Heart right ventricle (tissue), 16 donors: ENCODE data around the gene ACTL6B. TPM values are rescaled to one million over a fixed set of nuclear protein-coding genes. Genes with fewer than 3 reads are reported as not detected.

Experiments
- ATAC-seq, 8 donors: fragments of 200-7000 bp; cut with Tn5 transposase; one replicate each; pipeline ENCODE4 v1.9.1; 2020; ENCODE audit warnings: mild to moderate bottlenecking in 8 of 8, moderate library complexity in 8 of 8, moderate number of reproducible peaks in 1 of 8
- DNase-seq, 2 donors: peaks; one replicate each; pipeline ENCODE4 v3.0.0-alpha.2; 2020
- H3K27ac ChIP-seq, 10 donors: fragments of 200-600 bp; sonication (generic) in 2 of 10; one replicate each; pipeline versions ENCODE4 v1.5.0 to v1.8.0; 2020 to 2022; ENCODE audit warnings: mild to moderate bottlenecking in 3 of 10
- H3K27me3 ChIP-seq, 7 donors: fragments of 200-600 bp; one replicate each; pipeline ENCODE4 v1.8.0; 2021 to 2022; ENCODE audit warnings: mild to moderate bottlenecking in 2 of 7
- H3K36me3 ChIP-seq, 9 donors: fragments of 200-600 bp; sonication (generic) in 1 of 9; one replicate each; pipeline versions ENCODE4 v1.5.0 to v1.8.0; 2020 to 2022; ENCODE audit warnings: mild to moderate bottlenecking in 2 of 9
- H3K4me1 ChIP-seq, 9 donors: fragments of 200-600 bp; sonication (generic) in 1 of 9; one replicate each; pipeline versions ENCODE4 v1.5.0 to v1.8.0; 2020 to 2022; ENCODE audit warnings: mild to moderate bottlenecking in 4 of 9
- H3K4me3 ChIP-seq, 10 donors: fragments of 200-600 bp; sonication (generic) in 2 of 10; one replicate each; pipeline versions ENCODE4 v1.5.0 to v1.8.0; 2020 to 2022; ENCODE audit warnings: mild to moderate bottlenecking in 7 of 10, moderate library complexity in 2 of 10
- H3K9me3 ChIP-seq, 11 donors: fragments of 200-600 bp in 10 of 11; sonication (generic) in 2 of 11; one replicate each; pipeline versions ENCODE4 v1.5.0 to v1.8.0; 2013 to 2022; ENCODE audit warnings: mild to moderate bottlenecking in 2 of 11, control low read depth in 1 of 11, moderate library complexity in 1 of 11
- WGBS, 2 donors: extraction: QIAGEN DNeasy Blood & Tissue Kit; methylation state at CpG; one replicate each; pipeline ENCODE4 v1.1.7; 2013; ENCODE audit warnings: inconsistent platforms in 1 of 2; 5-methylcytosine and 5-hydroxymethylcytosine counted together
- intact Hi-C, 10 donors: fragments of 100-400 bp; cut with DNase I; formaldehyde crosslinking; loops; one replicate each; pipeline versions ENCODE4 v1.11.1 to v1.14.2; 2022
- polyA plus RNA-seq, 2 donors: library from polyadenylated mRNA; stranded (reverse); fragments of 200-250 nt; gene quantifications; one replicate each; pipeline ENCODE4 v1.2.3, GENCODE V29; 2013
- total RNA-seq, 10 donors: library from RNA; stranded (reverse); fragmentation: NEBNext Ultra II Directional in 3 of 10; extraction: Animal tissue kit (Norgen Biotek cat#: 25700) in 3 of 10; gene quantifications; one replicate each; pipeline versions ENCODE4 v1.2.1 to v1.2.4, GENCODE V29; 2021 to 2023
- TF ChIP-seq, protein P1 (sequence below), 9 donors: fragments of 200-600 bp; sonication (generic) in 2 of 9; IDR thresholded peaks; one replicate each; pipeline versions ENCODE4 v1.5.0 to v1.8.0; 2021 to 2022; ENCODE audit warnings: antibody characterized with exemption in 9 of 9, mild to moderate bottlenecking in 5 of 9, moderate library complexity in 1 of 9
- donor health status: Arrhythmogenic right ventricular cardiomyopathy.
- donor health status: ischemic (EF 13 %, LVEDD 7.1; RV severe dilation, severe dysfunction).
- donor health status: healthy with polysubstance abuse.
- donor health status: DM: no; HTN: yes; CAD: no.
- donor health status: DM: no; HTN: no; CAD: no.
- donor health status: ischemic (EF 25% LVEDD 6.9; RV normal size, moderate dysfunction).
- donor health status: ischemic (EF 25% LVEDD 5.7; RV mildly dilated, moderate dysfunction).
- donor health status: healthy.
- donor health status: DM: yes; HTN: yes; CAD: no.
- donor health status: Ischemic cardiomyopathy.
- donor health status: ischemic (EF 35%, LVEDD 5.7; RV mildly dilated, moderate dysfunction).
- donor health status: nonischemic (EF 11% LVEDD 7.7; RV severe dilation, severe dysfunction).
- donor health status: DM: yes; HTN: yes; CAD: no.
- donor health status: PGD.
- donor health status: ischemic (EF 29% LVEDD 5.4; RV normal size, mild dysfunction).
- donor health status: nonischemic (EF 23%, LVEDD 6.1; RV moderate dilation, normal function).

Gene ACTL6B
- total and polyA plus RNA-seq, 12 donors = not detected

DNA sequence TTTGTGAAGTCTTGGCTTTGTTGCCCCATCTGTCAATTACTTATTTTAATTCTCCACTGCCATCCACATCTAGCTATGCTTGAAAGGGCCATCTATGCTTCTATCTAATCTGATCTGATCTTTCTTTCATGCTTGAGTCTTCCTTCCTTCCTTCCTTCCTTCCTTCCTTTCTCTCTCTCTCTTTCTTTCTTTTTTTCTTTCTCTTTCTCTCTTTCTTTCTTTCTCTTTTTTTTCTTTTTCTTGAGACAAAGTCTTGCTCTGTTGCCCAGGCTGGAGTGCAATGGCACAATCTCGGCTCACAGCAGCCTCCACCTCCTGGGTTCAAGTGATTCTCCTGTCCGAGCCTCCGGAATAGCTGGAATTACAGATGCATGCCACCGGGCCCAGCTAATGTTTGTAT lies 26.2 kb downstream of the ACTL6B start:
- TF ChIP-seq, protein P1, sequence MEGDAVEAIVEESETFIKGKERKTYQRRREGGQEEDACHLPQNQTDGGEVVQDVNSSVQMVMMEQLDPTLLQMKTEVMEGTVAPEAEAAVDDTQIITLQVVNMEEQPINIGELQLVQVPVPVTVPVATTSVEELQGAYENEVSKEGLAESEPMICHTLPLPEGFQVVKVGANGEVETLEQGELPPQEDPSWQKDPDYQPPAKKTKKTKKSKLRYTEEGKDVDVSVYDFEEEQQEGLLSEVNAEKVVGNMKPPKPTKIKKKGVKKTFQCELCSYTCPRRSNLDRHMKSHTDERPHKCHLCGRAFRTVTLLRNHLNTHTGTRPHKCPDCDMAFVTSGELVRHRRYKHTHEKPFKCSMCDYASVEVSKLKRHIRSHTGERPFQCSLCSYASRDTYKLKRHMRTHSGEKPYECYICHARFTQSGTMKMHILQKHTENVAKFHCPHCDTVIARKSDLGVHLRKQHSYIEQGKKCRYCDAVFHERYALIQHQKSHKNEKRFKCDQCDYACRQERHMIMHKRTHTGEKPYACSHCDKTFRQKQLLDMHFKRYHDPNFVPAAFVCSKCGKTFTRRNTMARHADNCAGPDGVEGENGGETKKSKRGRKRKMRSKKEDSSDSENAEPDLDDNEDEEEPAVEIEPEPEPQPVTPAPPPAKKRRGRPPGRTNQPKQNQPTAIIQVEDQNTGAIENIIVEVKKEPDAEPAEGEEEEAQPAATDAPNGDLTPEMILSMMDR (IDR thresholded peaks at IDR 0.05) = no peak
- Histone ChIP-seq H3K27ac (no peak overlapping the region), H3K36me3 (no peaks in the 10 kb centered on the region), H3K27me3 (peaks cover 0 to 41% (median 20%) of the 10 kb centered on the region in 7 donors), H3K4me3 (no peak overlapping the region), H3K4me1 (peaks cover 3 to 24% (median 19%) of the 10 kb centered on the region in 9 donors), H3K9me3 (no peaks in the 10 kb centered on the region)
- DNase-seq (no peak), ATAC-seq (no peak)
- intact Hi-C loops = loop anchor here in 1 of 10 donors (5.0 kb wide), 1 partner anchor 37 kb away; no protein-coding TSS in a partner anchor
- WGBS, 2 donors = 90 to 93% methylated on average over 4 of the region's 4 CpGs

GRCh38 chr7:100629117-100629716 lies 27.0 kb downstream of the ACTL6B start:
- no peaks in the 10 kb centered on the region for H3K36me3 ChIP-seq
- H3K4me3 ChIP-seq = no peak overlapping the region
- DNase-seq = no peak
- TF ChIP-seq, protein P1 (IDR thresholded peaks at IDR 0.05) = peak in 1 of 9 donors; percentile 27
- no peak overlapping the region for H3K27ac ChIP-seq
- peaks cover 0 to 32% (median 20%) of the 10 kb centered on the region in 7 donors for H3K27me3 ChIP-seq
- peaks cover 3 to 24% (median 19%) of the 10 kb centered on the region in 9 donors for H3K4me1 ChIP-seq
- H3K9me3 ChIP-seq = no peaks in the 10 kb centered on the region
- no peak for ATAC-seq
- WGBS, 2 donors = 70 to 73% methylated on average over 11 of the region's 11 CpGs
- intact Hi-C loops = loop anchor here in 1 of 10 donors (5.0 kb wide), 1 partner anchor 43 kb away; the partner anchor contains the start of gene GNB2

- Histone ChIP-seq H3K4me3 (peak overlapping the region in 1 of 10 donors; percentile 46), H3K4me1 (peaks cover 3 to 12% (median 9%) of the 10 kb centered on the region in 9 donors), H3K27me3 (peaks cover 0 to 15% (median 4%) of the 10 kb centered on the region in 7 donors), H3K27ac (peak overlapping the region in 1 of 10 donors; percentile 79), H3K36me3 (no peaks in the 10 kb centered on the region), H3K9me3 (no peaks in the 10 kb centered on the region)
- TF ChIP-seq, protein P1 (IDR thresholded peaks at IDR 0.05) = no peak
- DNase-seq (no peak), ATAC-seq (no peak)
- intact Hi-C loops = loop anchor here in 1 of 10 donors (5.0 kb wide), 1 partner anchor 45 kb away; the partner anchor contains the start of gene GNB2
- 85% methylated on average over 21 of the region's 21 CpGs for WGBS, 2 donors
Observed at GRCh38 chr7:100627238-100627549, 29.1 kb downstream of the ACTL6B start.

DNA sequence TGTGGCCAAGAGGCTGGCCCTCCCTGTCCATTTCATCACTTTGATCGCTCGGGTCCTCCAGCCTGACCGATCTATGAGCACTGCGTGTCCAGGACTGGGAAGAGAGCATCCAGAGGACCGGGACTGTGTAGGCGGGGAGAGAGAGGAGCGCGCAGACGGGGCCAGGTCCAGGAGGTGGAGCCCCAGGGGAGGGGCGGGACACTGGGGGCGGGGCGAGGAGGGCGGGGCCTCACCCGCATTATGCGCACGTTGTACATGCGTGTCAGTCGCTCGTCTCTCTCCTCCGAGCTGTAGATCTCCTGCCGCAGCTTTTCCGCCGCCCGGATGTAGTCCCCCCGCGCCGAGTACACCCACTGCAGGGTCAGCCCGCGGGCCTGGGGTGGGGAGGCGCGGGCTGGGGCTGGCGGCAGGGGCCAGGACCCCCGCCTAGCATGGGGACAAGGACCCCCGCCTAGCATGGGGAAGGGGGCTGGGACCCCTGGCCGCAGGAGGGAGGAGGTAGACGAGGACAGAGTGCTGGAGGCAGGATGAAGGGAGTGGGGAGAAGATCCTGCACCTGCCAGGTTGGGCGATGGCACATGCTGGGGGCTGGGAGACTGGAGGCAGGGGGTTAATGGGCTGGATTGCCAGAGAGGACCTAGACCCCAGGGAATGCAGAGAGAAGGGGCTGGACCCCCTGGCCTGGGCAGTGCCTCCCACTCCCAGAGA lies 29.6 kb downstream of the ACTL6B start:
- H3K27ac ChIP-seq = peak overlapping the region in 2 of 10 donors; percentile 12 to 79

More for the DNA sequence above, 29.6 kb downstream of the ACTL6B start:
- TF ChIP-seq, protein P1 (IDR thresholded peaks at IDR 0.05) = no peak
- Histone ChIP-seq H3K4me1 (peaks cover 3 to 12% (median 9%) of the 10 kb centered on the region in 9 donors), H3K9me3 (no peaks in the 10 kb centered on the region), H3K27me3 (peaks cover 0 to 9% (median 2%) of the 10 kb centered on the region in 7 donors), H3K4me3 (peak overlapping the region in 9 of 10 donors; percentile 13 to 53 (median 42)), H3K36me3 (peaks cover 0 to under 1% (median 0%) of the 10 kb centered on the region in 9 donors)
- 3 to 4% methylated on average over 36 to 37 of the region's 37 CpGs for WGBS, 2 donors
- ATAC-seq = peak; percentile 90 to 97 (median 96)
- intact Hi-C loops = loop anchor here in 1 of 10 donors (5.0 kb wide), 1 partner anchor 46 kb away; the partner anchor contains the start of gene GNB2
- DNase-seq = peak; percentile 77 to 85
